A549 (cell line): Measurements from ENCODE around the gene CFAP65. TPM values are rescaled to one million over a fixed set of nuclear protein-coding genes. Genes with fewer than 3 reads are reported as not detected.

Experiments
- ATAC-seq, 2 experiments: fragments of 200-7000 bp in 1 of 2; fragments of >200 bp in 1 of 2; cut with Nextera tagmentation in 1 of 2; cut with Tn5 transposase in 1 of 2; 3 replicates each; pipeline versions ENCODE4 v1.8.0 to v1.9.1; 2018 to 2020; ENCODE audit warnings: mild to moderate bottlenecking in 1 of 2, moderate library complexity in 1 of 2
- CTCF ChIA-PET: fragments of 300-600 bp; sonication (Branson Sonifier 250); formaldehyde crosslinking; extraction: SDS; loops from one replicate; lab custom pipeline; 2021; ENCODE audit warnings: antibody characterized with exemption, inconsistent platforms; lab: Yijun Ruan, JAX
- POLR2A ChIA-PET: fragments of 350-600 bp; formaldehyde crosslinking; extraction: SDS; loops from one replicate; lab custom pipeline; 2021; ENCODE audit warnings: antibody characterized with exemption, inconsistent platforms; lab: Yijun Ruan, JAX
- DNase-seq, 2 experiments: peaks; one replicate each; pipeline versions ENCODE4 v3.0.0 to v3.0.0-alpha.2; 2011 to 2016; ENCODE audit warnings: low read depth in 1 of 2, low spot score in 1 of 2
- FAIRE-seq: peaks from 2 replicates; lab custom pipeline; 2011; peaks lifted over from hg19 to GRCh38; lab: Jason Lieb, UNC
- H3K27ac ChIP-seq, 2 experiments: fragments of >200 bp; sonication (Bioruptor Twin); formaldehyde crosslinking; 3 replicates each; pipeline ENCODE4 v1.5.1; 2016 to 2017
- H3K4me1 ChIP-seq: fragments of >200 bp; sonication (Bioruptor Twin); formaldehyde crosslinking; 3 replicates; pipeline ENCODE4 v1.6.1; 2016
- H3K4me2 ChIP-seq: fragments of >200 bp; sonication (Bioruptor Twin); formaldehyde crosslinking; 3 replicates; pipeline ENCODE4 v1.6.1; 2016
- H3K4me3 ChIP-seq: fragments of >200 bp; sonication (Bioruptor Twin); formaldehyde crosslinking; 3 replicates; pipeline ENCODE4 v1.5.1; 2016
- H3K9me3 ChIP-seq: fragments of >200 bp; sonication (Bioruptor Twin); formaldehyde crosslinking; 3 replicates; pipeline ENCODE4 v1.6.1; 2016
- CHD2 ChIP-seq: fragments of 150-350 bp; IDR thresholded peaks from 2 replicates; pipeline ENCODE4 v1.6.1; 2014; ENCODE audit warnings: low read length; ENCODE audit not compliant: partially characterized antibody
- EHF ChIP-seq: fragments of 250-450 bp; sonication (Bioruptor Pico); IDR thresholded peaks from 2 replicates; pipeline ENCODE4 v1.5.0; 2020; ENCODE audit warnings: mild to moderate bottlenecking
- ELK1 ChIP-seq: fragments of 150-350 bp; IDR thresholded peaks from 2 replicates; pipeline ENCODE4 v1.6.1; 2014; ENCODE audit warnings: low read depth, mild to moderate bottlenecking, low read length
- FOXS1 ChIP-seq: fragments of 250-450 bp; sonication (Bioruptor Pico); IDR thresholded peaks from 2 replicates; pipeline ENCODE4 v1.5.0; 2020; ENCODE audit warnings: mild to moderate bottlenecking, moderate library complexity
- GATA3 ChIP-seq: IDR thresholded peaks from 2 replicates; pipeline ENCODE4 v1.6.1; 2012; ENCODE audit warnings: borderline replicate concordance
- HDAC2 ChIP-seq: fragments of 200-600 bp; sonication (generic); IDR thresholded peaks from 2 replicates; pipeline ENCODE4 v1.6.1; 2016
- HES2 ChIP-seq: fragments of >200 bp; sonication (Bioruptor Twin); formaldehyde crosslinking; IDR thresholded peaks from 2 replicates; pipeline ENCODE4 v1.6.1; 2016
- HOXA7 ChIP-seq: fragments of 250-450 bp; sonication (Bioruptor Pico); IDR thresholded peaks from 2 replicates; pipeline ENCODE4 v1.5.0; 2020; ENCODE audit warnings: mild to moderate bottlenecking, moderate library complexity
- HOXB13 ChIP-seq: fragments of 250-450 bp; sonication (Bioruptor Pico); IDR thresholded peaks from 2 replicates; pipeline ENCODE4 v1.5.0; 2020; ENCODE audit warnings: low read depth, mild to moderate bottlenecking, moderate library complexity
- KDM1A ChIP-seq: fragments of 200-600 bp; sonication (generic); IDR thresholded peaks from 2 replicates; pipeline ENCODE4 v1.6.1; 2016; ENCODE audit warnings: low read depth, mild to moderate bottlenecking
- MAFK ChIP-seq: fragments of 450-650 bp; IDR thresholded peaks from 2 replicates; pipeline ENCODE4 v1.6.1; 2014; ENCODE audit not compliant: partially characterized antibody
- MAZ ChIP-seq: fragments of 150-350 bp; IDR thresholded peaks from 2 replicates; pipeline ENCODE4 v1.6.1; 2014; ENCODE audit warnings: antibody characterized with exemption, low read depth, low read length, borderline replicate concordance
- MYC ChIP-seq: IDR thresholded peaks from 2 replicates; pipeline ENCODE4 v1.6.1; 2012; ENCODE audit warnings: mild to moderate bottlenecking, inconsistent platforms, low read length, improper control_type of control experiment, borderline replicate concordance
- NPAS2 ChIP-seq: fragments of 250-450 bp; sonication (Bioruptor Pico); IDR thresholded peaks from 2 replicates; pipeline ENCODE4 v1.8.0; 2022; ENCODE audit warnings: mild to moderate bottlenecking, moderate library complexity, borderline replicate concordance
- POLR2A ChIP-seq: IDR thresholded peaks from 2 replicates; pipeline ENCODE4 v1.6.1; 2012; ENCODE audit warnings: mild to moderate bottlenecking, low read length
- RAD21 ChIP-seq, 2 experiments: fragments of >200 bp in 1 of 2; sonication (Bioruptor Twin) in 1 of 2; formaldehyde crosslinking in 1 of 2; IDR thresholded peaks in 1 of 2; conservative IDR thresholded peaks in 1 of 2; 2 replicates in 1 of 2; 3 replicates in 1 of 2; pipeline ENCODE4 v1.6.1; 2012 to 2018; ENCODE audit warnings: inconsistent platforms in 1 of 2
- REST ChIP-seq: fragments of 200-600 bp; sonication (generic); IDR thresholded peaks from 2 replicates; pipeline ENCODE4 v1.6.1; 2016; ENCODE audit warnings: antibody characterized with exemption, mild to moderate bottlenecking, moderate library complexity
- SREBF2 ChIP-seq: fragments of 450-650 bp; IDR thresholded peaks from 2 replicates; pipeline ENCODE4 v1.6.1; 2014; ENCODE audit warnings: mild to moderate bottlenecking, moderate library complexity
- TP53 ChIP-seq: fragments of 250-450 bp; sonication (Bioruptor Pico); IDR thresholded peaks from 2 replicates; pipeline ENCODE4 v1.5.0; 2021; ENCODE audit warnings: mild to moderate bottlenecking, moderate library complexity
- USF2 ChIP-seq: fragments of 450-650 bp; IDR thresholded peaks from 2 replicates; pipeline ENCODE4 v1.6.1; 2014; ENCODE audit warnings: antibody characterized with exemption
- ZFP36 ChIP-seq: fragments of 450-650 bp; IDR thresholded peaks from 2 replicates; pipeline ENCODE4 v1.6.1; 2014; ENCODE audit warnings: borderline replicate concordance; ENCODE audit not compliant: partially characterized antibody
- ZNF302 ChIP-seq: fragments of 250-450 bp; sonication (Bioruptor Pico); IDR thresholded peaks from 2 replicates; pipeline ENCODE4 v1.9.0; 2021; ENCODE audit warnings: inconsistent platforms, mild to moderate bottlenecking, moderate library complexity
- WGBS: methylation state at CpG from one replicate; pipeline ENCODE4 v1.1.6; 2017; ENCODE audit errors: missing lambda C conversion rate; 5-methylcytosine and 5-hydroxymethylcytosine counted together
- polyA plus RNA-seq, 4 experiments: library from polyadenylated mRNA; depleted of rRNA in 3 of 4; stranded (reverse); fragments of >200 nt; fragmentation: RNase III in 1 of 4; extraction: RNeasy Plus Mini Kit Qiagen cat#74134 plus additional on column Dnase treatment in 1 of 4; gene quantifications; 2 replicates in 3 of 4; 3 replicates in 1 of 4; pipeline ENCODE4 v1.2.3, GENCODE V29; 2011 to 2017
- TF ChIP-seq, protein P1 (sequence below): fragments of 250-450 bp; sonication (Bioruptor Pico); IDR thresholded peaks from 2 replicates; pipeline ENCODE4 v1.5.0; 2021; ENCODE audit warnings: mild to moderate bottlenecking, moderate library complexity, borderline replicate concordance

Gene CFAP65
- polyA plus RNA-seq, 2 of the 4 experiments (the other 2 are of a cell fraction) = 0.12 to 0.14 TPM

- FAIRE-seq (no peak), DNase-seq (no peak), ATAC-seq (peak in 1 of 2 experiments; percentile 2; a peak in 3 of 6 replicates)
- peaks cover 8% of the 10 kb centered on the region for H3K4me1 ChIP-seq
- POLR2A ChIA-PET = interaction anchor here (1.6 kb wide), 1 partner anchor 386 kb away, joined by 4 read pairs; the partner anchor contains the start of gene DNPEP
- TF ChIP-seq HDAC2 = no peak
- no peak for TF ChIP-seq SREBF2
- TF ChIP-seq MYC = no peak
- no peak for TF ChIP-seq KDM1A
- TF ChIP-seq HOXB13 = no peak
- no peak for TF ChIP-seq CHD2
- no peak for TF ChIP-seq HES2
- TF ChIP-seq HOXA7 (CRISPR knock-in tag) = no peak
- TF ChIP-seq FOXS1 (CRISPR knock-in tag) = no peak
- TF ChIP-seq MAZ = no peak
- TF ChIP-seq MAFK = no peak
- no peak for TF ChIP-seq ELK1
- TF ChIP-seq REST = no peak
- TF ChIP-seq POLR2A = no peak
- TF ChIP-seq GATA3 = no peak
- no peaks in the 10 kb centered on the region for H3K9me3 ChIP-seq
- peak overlapping the region in 1 of 2 experiments; percentile 83; a peak in 4 of 6 replicates for H3K27ac ChIP-seq
- 79% methylated on average over 43 of the region's 70 CpGs for WGBS
- H3K4me3 ChIP-seq = peak overlapping the region; percentile 59
- CTCF ChIA-PET = interaction anchor here (0.5 to 7.1 kb wide), 47 partner anchors 7 to 319 kb away, joined by 3 to 59 read pairs (median 5); partner anchors contain the start of gene CFAP65
- peak overlapping the region; percentile 97 for H3K4me2 ChIP-seq
Measured at GRCh38 chr2:219001577-219002394, 39.5 kb downstream of the CFAP65 start.

DNA sequence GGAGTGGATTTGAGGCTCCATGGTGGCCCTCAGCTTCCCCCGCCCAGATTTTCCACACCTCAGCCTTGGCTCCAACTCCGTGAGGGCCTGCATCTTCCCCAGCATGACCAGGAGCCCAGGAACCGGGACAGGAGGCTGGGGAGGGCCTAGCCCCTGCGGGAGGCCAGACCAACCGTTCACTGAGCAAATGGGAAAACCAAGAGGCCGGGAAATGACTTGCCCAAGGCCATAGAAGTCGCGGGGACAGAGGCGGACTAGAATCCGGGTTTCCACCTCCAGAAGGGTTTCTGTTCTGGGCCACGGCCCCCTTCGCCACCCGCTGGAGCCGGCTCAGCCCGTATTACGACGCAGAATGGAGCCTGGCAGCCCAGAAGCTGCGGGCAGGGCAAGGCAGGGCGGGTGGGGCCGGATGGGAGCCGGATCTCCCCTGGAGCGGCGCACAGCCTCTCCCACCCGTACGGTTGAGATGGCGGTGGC lies 40.2 kb downstream of the CFAP65 start:
- no peaks in the 10 kb centered on the region for H3K9me3 ChIP-seq
- H3K4me1 ChIP-seq = peaks cover 13% of the 10 kb centered on the region
- no peak overlapping the region for H3K4me3 ChIP-seq
- TF ChIP-seq RAD21 (conservative IDR thresholded peaks at IDR 0.05 in 1 of 2, IDR thresholded peaks at IDR 0.05 in 1 of 2) (no peak), NPAS2 (no peak)
- TF ChIP-seq, all 56 proteins: peak for 0
- ATAC-seq = no peak
- no peak overlapping the region for H3K4me2 ChIP-seq
- no peak overlapping the region for H3K27ac ChIP-seq
- POLR2A ChIA-PET = interaction anchor here (1.6 kb wide), 1 partner anchor 387 kb away, joined by 4 read pairs; the partner anchor contains the start of gene DNPEP
- no peak for FAIRE-seq
- WGBS = 89% methylated on average over 21 of the region's 26 CpGs
- CTCF ChIA-PET = interaction anchor here (0.5 to 7.1 kb wide), 15 partner anchors 10 to 211 kb away, joined by 3 to 53 read pairs (median 6); no protein-coding TSS in a partner anchor
- no peak for DNase-seq

DNA sequence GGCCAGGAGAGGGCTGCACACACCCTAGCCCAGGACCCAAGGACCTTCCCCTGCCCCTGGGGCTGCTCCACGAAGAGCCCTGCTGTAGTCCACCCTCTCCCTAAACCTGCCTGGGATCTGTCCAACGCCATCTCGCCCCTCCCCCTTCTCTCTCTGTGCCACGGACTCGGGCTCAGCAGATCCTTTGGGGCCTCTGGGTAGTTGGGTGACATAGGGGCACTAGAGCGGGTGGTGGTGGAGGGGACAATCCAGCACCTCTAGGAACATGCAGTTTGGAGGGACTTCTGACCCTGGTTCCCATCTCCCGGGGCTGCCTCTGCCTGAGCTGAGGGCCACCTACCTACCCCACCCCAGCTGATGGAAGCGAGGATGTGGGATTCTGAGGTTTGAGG lies 40.8 kb downstream of the CFAP65 start:
- TF ChIP-seq, protein P1, sequence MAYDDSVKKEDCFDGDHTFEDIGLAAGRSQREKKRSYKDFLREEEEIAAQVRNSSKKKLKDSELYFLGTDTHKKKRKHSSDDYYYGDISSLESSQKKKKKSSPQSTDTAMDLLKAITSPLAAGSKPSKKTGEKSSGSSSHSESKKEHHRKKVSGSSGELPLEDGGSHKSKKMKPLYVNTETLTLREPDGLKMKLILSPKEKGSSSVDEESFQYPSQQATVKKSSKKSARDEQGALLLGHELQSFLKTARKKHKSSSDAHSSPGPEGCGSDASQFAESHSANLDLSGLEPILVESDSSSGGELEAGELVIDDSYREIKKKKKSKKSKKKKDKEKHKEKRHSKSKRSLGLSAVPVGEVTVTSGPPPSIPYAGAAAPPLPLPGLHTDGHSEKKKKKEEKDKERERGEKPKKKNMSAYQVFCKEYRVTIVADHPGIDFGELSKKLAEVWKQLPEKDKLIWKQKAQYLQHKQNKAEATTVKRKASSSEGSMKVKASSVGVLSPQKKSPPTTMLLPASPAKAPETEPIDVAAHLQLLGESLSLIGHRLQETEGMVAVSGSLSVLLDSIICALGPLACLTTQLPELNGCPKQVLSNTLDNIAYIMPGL (CRISPR knock-in tag) = no peak
- no peak for TF ChIP-seq TP53
- TF ChIP-seq ZFP36 = no peak
- no peak for TF ChIP-seq USF2
- no peak for TF ChIP-seq CHD2
- no peak for TF ChIP-seq EHF
- no peak for TF ChIP-seq ZNF302 (CRISPR knock-in tag)
- TF ChIP-seq RAD21 (conservative IDR thresholded peaks at IDR 0.05 in 1 of 2, IDR thresholded peaks at IDR 0.05 in 1 of 2) = no peak
- no peaks in the 10 kb centered on the region for H3K9me3 ChIP-seq
- POLR2A ChIA-PET = no interaction called here
- H3K4me2 ChIP-seq = no peak overlapping the region
- no peak overlapping the region for H3K4me3 ChIP-seq
- ATAC-seq (no peak), DNase-seq (no peak), FAIRE-seq (no peak)
- WGBS = 69% methylated on average over 8 of the region's 8 CpGs
- H3K27ac ChIP-seq = no peak overlapping the region
- CTCF ChIA-PET = interaction anchor here (1.0 to 7.1 kb wide), 4 partner anchors 18 to 103 kb away, joined by 3 to 53 read pairs (median 25); no protein-coding TSS in a partner anchor
- H3K4me1 ChIP-seq = peaks cover 17% of the 10 kb centered on the region
